ENCODE measurements around the gene PRORP. TPM values are rescaled to one million over a fixed set of nuclear protein-coding genes. Genes with fewer than 3 reads are reported as not detected.
A peak's percentile ranks its signal among the peaks of the same experiment; 100 is the strongest.

The PRORP gene
- total and polyA plus RNA-seq, 9 of the 15 experiments (the other 6 are each of a cell fraction or from before 2014, with no cell fraction given): 21.9 to 48.7 (median 36.5) TPM

- TF ChIP-seq, protein P1, sequence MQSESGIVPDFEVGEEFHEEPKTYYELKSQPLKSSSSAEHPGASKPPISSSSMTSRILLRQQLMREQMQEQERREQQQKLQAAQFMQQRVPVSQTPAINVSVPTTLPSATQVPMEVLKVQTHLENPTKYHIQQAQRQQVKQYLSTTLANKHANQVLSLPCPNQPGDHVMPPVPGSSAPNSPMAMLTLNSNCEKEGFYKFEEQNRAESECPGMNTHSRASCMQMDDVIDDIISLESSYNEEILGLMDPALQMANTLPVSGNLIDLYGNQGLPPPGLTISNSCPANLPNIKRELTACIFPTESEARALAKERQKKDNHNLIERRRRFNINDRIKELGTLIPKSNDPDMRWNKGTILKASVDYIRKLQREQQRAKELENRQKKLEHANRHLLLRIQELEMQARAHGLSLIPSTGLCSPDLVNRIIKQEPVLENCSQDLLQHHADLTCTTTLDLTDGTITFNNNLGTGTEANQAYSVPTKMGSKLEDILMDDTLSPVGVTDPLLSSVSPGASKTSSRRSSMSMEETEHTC (IDR thresholded peaks at IDR 0.05): no peak
- TF ChIP-seq XRCC3 (IDR thresholded peaks at IDR 0.05) (no peak), ZHX1 (conservative IDR thresholded peaks at IDR 0.05; ENCODE audit: low read length) (no peak), ZNF586 (CRISPR knock-in tag; conservative IDR thresholded peaks at IDR 0.05) (no peak), KAT7 (CRISPR knock-in tag; IDR thresholded peaks at IDR 0.05; ENCODE audit: borderline replicate concordance) (no peak), SIN3A (IDR thresholded peaks at IDR 0.05; ENCODE audit: borderline replicate concordance in 2 of 2, control insufficient read depth in 1 of 2, low read depth in 2 of 2, low read length in 2 of 2) (peak in 1 of 2 experiments; percentile 5; a peak in 1 of 4 replicates)
- TF ChIP-seq, protein P2, sequence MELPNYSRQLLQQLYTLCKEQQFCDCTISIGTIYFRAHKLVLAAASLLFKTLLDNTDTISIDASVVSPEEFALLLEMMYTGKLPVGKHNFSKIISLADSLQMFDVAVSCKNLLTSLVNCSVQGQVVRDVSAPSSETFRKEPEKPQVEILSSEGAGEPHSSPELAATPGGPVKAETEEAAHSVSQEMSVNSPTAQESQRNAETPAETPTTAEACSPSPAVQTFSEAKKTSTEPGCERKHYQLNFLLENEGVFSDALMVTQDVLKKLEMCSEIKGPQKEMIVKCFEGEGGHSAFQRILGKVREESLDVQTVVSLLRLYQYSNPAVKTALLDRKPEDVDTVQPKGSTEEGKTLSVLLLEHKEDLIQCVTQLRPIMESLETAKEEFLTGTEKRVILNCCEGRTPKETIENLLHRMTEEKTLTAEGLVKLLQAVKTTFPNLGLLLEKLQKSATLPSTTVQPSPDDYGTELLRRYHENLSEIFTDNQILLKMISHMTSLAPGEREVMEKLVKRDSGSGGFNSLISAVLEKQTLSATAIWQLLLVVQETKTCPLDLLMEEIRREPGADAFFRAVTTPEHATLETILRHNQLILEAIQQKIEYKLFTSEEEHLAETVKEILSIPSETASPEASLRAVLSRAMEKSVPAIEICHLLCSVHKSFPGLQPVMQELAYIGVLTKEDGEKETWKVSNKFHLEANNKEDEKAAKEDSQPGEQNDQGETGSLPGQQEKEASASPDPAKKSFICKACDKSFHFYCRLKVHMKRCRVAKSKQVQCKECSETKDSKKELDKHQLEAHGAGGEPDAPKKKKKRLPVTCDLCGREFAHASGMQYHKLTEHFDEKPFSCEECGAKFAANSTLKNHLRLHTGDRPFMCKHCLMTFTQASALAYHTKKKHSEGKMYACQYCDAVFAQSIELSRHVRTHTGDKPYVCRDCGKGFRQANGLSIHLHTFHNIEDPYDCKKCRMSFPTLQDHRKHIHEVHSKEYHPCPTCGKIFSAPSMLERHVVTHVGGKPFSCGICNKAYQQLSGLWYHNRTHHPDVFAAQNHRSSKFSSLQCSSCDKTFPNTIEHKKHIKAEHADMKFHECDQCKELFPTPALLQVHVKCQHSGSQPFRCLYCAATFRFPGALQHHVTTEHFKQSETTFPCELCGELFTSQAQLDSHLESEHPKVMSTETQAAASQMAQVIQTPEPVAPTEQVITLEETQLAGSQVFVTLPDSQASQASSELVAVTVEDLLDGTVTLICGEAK (IDR thresholded peaks at IDR 0.05): no peak
- TF ChIP-seq, protein P2 (CRISPR knock-in tag; IDR thresholded peaks at IDR 0.05): no peak
- TF ChIP-seq, protein P3, sequence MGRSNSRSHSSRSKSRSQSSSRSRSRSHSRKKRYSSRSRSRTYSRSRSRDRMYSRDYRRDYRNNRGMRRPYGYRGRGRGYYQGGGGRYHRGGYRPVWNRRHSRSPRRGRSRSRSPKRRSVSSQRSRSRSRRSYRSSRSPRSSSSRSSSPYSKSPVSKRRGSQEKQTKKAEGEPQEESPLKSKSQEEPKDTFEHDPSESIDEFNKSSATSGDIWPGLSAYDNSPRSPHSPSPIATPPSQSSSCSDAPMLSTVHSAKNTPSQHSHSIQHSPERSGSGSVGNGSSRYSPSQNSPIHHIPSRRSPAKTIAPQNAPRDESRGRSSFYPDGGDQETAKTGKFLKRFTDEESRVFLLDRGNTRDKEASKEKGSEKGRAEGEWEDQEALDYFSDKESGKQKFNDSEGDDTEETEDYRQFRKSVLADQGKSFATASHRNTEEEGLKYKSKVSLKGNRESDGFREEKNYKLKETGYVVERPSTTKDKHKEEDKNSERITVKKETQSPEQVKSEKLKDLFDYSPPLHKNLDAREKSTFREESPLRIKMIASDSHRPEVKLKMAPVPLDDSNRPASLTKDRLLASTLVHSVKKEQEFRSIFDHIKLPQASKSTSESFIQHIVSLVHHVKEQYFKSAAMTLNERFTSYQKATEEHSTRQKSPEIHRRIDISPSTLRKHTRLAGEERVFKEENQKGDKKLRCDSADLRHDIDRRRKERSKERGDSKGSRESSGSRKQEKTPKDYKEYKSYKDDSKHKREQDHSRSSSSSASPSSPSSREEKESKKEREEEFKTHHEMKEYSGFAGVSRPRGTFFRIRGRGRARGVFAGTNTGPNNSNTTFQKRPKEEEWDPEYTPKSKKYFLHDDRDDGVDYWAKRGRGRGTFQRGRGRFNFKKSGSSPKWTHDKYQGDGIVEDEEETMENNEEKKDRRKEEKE (IDR thresholded peaks at IDR 0.05; ENCODE audit: borderline replicate concordance in 1 of 2, control insufficient read depth in 1 of 2, low read depth in 2 of 2, low read length in 1 of 2): no peak
These were observed 490 bp downstream of the PRORP start (continued) for GRCh38 chr14:35122696-35123387.
